Nephron progenitor cell (in vitro differentiated cells): ENCODE data around the gene MSANTD4.

Experiments used
- DNase-seq: peaks from one replicate; pipeline ENCODE4 v3.0.0; 2021
- H3K27ac Mint-ChIP-seq: 2 replicates; pipeline ENCODE4 v1.8.0; 2021; ENCODE audit warnings: mild to moderate bottlenecking, moderate library complexity, mixed read lengths
- H3K27me3 Mint-ChIP-seq: 2 replicates; pipeline ENCODE4 v1.8.0; 2021; ENCODE audit warnings: mild to moderate bottlenecking, low read depth, mixed read lengths; ENCODE audit not compliant: poor library complexity
- H3K36me3 Mint-ChIP-seq: 2 replicates; pipeline ENCODE4 v1.8.0; 2021; ENCODE audit warnings: low read depth, mixed read lengths
- H3K4me1 Mint-ChIP-seq: 2 replicates; pipeline ENCODE4 v1.8.0; 2021; ENCODE audit warnings: mixed read lengths
- H3K4me3 Mint-ChIP-seq: 2 replicates; pipeline ENCODE4 v1.8.0; 2021; ENCODE audit warnings: mild to moderate bottlenecking, moderate library complexity, mixed read lengths
- H3K9me3 Mint-ChIP-seq: 2 replicates; pipeline ENCODE4 v1.8.0; 2021; ENCODE audit warnings: mild to moderate bottlenecking, moderate library complexity, mixed read lengths
- TF ChIP-seq, protein P1 (sequence below): fragments of 200-600 bp; sonication (generic); IDR thresholded peaks from 2 replicates; pipeline ENCODE4 v1.5.0; 2021; ENCODE audit warnings: antibody characterized with exemption

Gene MSANTD4

DNA sequence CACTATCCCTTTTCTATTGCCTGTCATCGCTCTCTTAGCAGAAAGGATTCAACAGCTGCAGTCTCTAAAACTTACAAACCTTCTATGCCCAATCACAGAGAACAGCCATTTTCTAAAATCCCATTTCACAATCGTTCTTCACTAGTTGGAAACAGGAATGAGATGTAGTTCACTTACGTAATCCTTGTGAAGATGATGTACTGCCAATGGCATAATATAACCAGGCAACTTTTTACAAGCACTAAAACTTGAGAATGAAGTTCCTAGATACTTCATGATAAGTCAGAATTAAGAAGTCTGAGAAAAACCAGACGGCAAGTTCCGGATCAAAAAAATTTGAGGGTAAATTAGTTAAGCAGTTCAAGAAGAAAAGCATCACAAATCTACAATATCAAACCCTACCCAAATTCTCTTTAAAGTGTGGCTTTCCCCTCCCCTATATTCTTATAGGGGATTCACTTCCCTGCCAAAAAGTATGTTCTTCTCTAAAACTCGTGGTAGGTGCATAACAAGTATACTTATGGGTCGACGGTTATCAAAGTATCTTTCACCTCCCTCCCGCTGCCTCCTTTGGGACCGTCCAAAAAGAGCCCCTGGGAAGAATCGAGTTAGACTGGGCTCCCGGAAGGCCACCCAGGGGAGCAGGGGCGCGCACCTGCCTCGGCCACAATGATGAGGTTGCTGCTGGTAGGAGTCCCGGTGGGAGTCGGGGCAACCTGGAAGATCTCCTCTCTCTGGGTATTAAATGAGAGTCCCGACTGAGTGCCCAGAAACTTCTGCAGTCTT, 666 bp downstream of the MSANTD4 start:
- Mint-ChIP-seq H3K4me1 (peaks cover 45% of the 10 kb centered on the region), H3K4me3 (peak overlapping the region; percentile 96), H3K27ac (peak overlapping the region; percentile 97), H3K9me3 (no peaks in the 10 kb centered on the region), H3K36me3 (peaks cover 14% of the 10 kb centered on the region), H3K27me3 (no peaks in the 10 kb centered on the region)
- TF ChIP-seq, protein P1, sequence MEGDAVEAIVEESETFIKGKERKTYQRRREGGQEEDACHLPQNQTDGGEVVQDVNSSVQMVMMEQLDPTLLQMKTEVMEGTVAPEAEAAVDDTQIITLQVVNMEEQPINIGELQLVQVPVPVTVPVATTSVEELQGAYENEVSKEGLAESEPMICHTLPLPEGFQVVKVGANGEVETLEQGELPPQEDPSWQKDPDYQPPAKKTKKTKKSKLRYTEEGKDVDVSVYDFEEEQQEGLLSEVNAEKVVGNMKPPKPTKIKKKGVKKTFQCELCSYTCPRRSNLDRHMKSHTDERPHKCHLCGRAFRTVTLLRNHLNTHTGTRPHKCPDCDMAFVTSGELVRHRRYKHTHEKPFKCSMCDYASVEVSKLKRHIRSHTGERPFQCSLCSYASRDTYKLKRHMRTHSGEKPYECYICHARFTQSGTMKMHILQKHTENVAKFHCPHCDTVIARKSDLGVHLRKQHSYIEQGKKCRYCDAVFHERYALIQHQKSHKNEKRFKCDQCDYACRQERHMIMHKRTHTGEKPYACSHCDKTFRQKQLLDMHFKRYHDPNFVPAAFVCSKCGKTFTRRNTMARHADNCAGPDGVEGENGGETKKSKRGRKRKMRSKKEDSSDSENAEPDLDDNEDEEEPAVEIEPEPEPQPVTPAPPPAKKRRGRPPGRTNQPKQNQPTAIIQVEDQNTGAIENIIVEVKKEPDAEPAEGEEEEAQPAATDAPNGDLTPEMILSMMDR, result no peak
- no peak for DNase-seq

DNA sequence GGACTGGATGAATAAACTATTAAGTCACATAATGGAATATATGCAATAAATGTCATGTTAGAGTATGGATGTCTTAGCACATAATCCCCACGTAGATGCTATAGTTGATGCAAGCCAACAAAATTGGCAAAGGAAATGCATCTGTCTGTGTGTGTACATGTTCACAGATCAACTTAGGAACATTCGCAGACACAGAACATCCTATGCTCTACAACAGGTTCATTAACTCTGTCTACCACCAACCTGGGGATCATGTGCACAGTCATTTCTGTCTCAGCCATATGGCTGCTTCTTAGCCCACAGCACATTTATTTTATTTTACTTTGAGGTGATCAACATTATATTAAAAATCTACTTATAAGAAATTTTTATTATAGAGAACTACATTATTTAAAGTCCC, 4.9 kb downstream of the MSANTD4 start:
- TF ChIP-seq, protein P1, result no peak
- Mint-ChIP-seq H3K9me3 (no peaks in the 10 kb centered on the region), H3K36me3 (peaks cover 14% of the 10 kb centered on the region), H3K4me3 (no peak overlapping the region), H3K27me3 (no peaks in the 10 kb centered on the region), H3K27ac (no peak overlapping the region), H3K4me1 (peaks cover 33% of the 10 kb centered on the region)
- DNase-seq, result no peak

DNA sequence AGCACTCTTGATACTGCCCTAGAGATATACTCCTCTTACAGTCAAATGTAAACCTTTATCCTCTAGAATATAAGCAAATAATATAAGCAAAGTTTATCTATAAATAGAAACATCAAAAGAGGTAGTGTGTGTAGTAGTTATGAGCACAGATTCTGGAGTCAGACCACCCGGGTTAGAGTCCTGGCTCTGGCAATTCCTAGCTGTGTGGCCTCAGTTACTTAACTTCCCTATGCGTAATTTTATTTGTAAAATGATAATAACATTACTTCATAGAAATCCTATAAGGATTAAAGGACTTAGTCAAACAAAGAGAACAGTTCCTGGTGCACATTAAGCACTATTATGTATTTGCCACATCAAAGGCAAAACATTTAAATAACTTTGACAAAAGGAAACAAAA, 7.0 kb downstream of the MSANTD4 start:
- no peak overlapping the region for H3K4me3 Mint-ChIP-seq
- TF ChIP-seq, protein P1, result no peak
- H3K4me1 Mint-ChIP-seq, result peaks cover 12% of the 10 kb centered on the region
- H3K27me3 Mint-ChIP-seq, result no peaks in the 10 kb centered on the region
- peaks cover 28% of the 10 kb centered on the region for H3K36me3 Mint-ChIP-seq
- no peak for DNase-seq
- H3K27ac Mint-ChIP-seq, result no peak overlapping the region
- H3K9me3 Mint-ChIP-seq, result no peaks in the 10 kb centered on the region

DNA sequence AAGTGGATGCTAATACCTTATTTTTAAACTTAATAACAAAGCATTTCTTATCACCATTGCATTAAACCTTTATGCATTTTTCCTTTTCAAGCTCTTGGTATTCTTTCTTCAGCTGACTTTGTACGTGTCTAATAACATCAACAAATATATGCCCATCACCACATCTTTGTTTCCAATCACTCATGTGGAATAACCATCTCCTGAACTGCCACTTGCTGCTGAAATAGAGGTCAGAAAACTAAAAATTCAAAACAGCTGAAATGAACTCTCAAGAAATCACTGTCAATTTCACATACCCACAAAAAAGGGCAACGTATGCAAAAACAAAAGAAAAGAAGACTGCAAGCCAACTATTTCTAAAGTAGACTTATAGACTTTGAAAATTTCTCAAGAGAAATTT, 7.4 kb downstream of the MSANTD4 start:
- TF ChIP-seq, protein P1, result no peak
- Mint-ChIP-seq H3K4me1 (peaks cover 8% of the 10 kb centered on the region), H3K27ac (no peak overlapping the region), H3K36me3 (peaks cover 28% of the 10 kb centered on the region), H3K9me3 (no peaks in the 10 kb centered on the region), H3K4me3 (no peak overlapping the region), H3K27me3 (no peaks in the 10 kb centered on the region)
- DNase-seq, result no peak

DNA sequence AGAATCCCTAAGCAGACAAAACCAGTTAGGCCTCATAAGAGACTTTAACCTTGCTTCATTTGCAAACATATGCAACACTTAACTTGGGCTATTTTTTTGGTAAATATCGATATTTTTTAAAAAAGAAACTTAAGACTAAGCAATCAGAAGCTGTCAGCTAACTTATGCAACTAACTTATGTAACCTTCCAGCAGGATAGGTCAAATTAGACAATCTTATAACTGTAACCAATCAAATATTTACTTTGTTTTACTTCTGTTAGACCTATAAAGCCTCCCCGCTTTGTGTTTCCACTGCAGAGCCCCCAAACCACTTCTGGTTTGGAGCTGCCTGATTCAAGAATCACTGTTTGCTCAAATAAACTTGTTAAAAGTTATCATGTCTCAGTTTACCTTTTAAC, 8.0 kb downstream of the MSANTD4 start:
- TF ChIP-seq, protein P1, result no peak
- H3K9me3 Mint-ChIP-seq, result no peaks in the 10 kb centered on the region
- H3K27ac Mint-ChIP-seq, result no peak overlapping the region
- H3K36me3 Mint-ChIP-seq, result peaks cover 29% of the 10 kb centered on the region
- no peaks in the 10 kb centered on the region for H3K27me3 Mint-ChIP-seq
- no peak overlapping the region for H3K4me3 Mint-ChIP-seq
- H3K4me1 Mint-ChIP-seq, result peaks cover 3% of the 10 kb centered on the region
- DNase-seq, result no peak

DNA sequence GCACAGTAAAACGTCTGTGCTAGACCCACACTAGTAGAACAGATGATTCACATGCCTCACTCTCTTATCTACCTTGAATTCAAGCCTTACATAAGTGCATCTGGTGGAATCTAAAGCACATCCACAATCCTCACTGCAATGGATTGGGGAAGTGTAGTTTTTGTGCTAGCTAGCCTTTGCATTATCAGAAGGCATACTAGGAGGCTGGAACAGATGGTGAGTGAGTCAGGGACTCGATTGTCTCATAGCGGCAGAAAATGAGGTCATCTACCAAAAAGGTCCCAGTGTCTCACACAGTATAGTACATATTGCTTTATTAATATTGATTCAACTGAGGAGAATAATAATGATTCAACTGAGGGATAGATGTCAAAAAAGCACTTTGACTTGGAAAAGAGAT, 9.3 kb downstream of the MSANTD4 start:
- DNase-seq, result no peak
- H3K9me3 Mint-ChIP-seq, result no peaks in the 10 kb centered on the region
- H3K4me3 Mint-ChIP-seq, result no peak overlapping the region
- peak overlapping the region; percentile 14 for H3K27ac Mint-ChIP-seq
- TF ChIP-seq, protein P1, result no peak
- peaks cover 38% of the 10 kb centered on the region for H3K36me3 Mint-ChIP-seq
- H3K27me3 Mint-ChIP-seq, result no peaks in the 10 kb centered on the region
- no peaks in the 10 kb centered on the region for H3K4me1 Mint-ChIP-seq
